Right lobe of liver (tissue), 6 donors: ENCODE measurements around the gene WDR83. TPM values are rescaled to one million over a fixed set of nuclear protein-coding genes. Genes with fewer than 3 reads are reported as not detected.

Experiments used
- ATAC-seq, 4 donors: fragments of 200-7000 bp; cut with Tn5 transposase; one replicate each; pipeline ENCODE4 v1.9.1; 2020; ENCODE audit warnings: mild to moderate bottlenecking in 4 of 4, moderate library complexity in 4 of 4
- DNase-seq, 3 donors: peaks; one replicate each; pipeline ENCODE4 v3.0.0-alpha.2; 2020
- H3K27ac ChIP-seq, 3 donors: fragments of 200-600 bp; one replicate each; pipeline ENCODE4 v1.8.0; 2022
- H3K27me3 ChIP-seq, 2 donors: fragments of 200-600 bp; one replicate each; pipeline ENCODE4 v1.8.0; 2022
- H3K36me3 ChIP-seq, 4 donors: fragments of 200-600 bp; sonication (generic) in 1 of 4; one replicate each; pipeline versions ENCODE4 v1.5.1 to v1.8.0; 2017 to 2022; ENCODE audit warnings: control low read depth in 1 of 4
- H3K4me1 ChIP-seq, 4 donors: fragments of 200-600 bp; sonication (generic) in 1 of 4; one replicate each; pipeline versions ENCODE4 v1.5.1 to v1.8.0; 2017 to 2022; ENCODE audit warnings: control low read depth in 1 of 4
- H3K4me3 ChIP-seq, 3 donors: fragments of 200-600 bp; one replicate each; pipeline ENCODE4 v1.8.0; 2022
- H3K9me3 ChIP-seq, 4 donors: fragments of 200-600 bp; sonication (generic) in 1 of 4; one replicate each; pipeline versions ENCODE4 v1.5.1 to v1.8.0; 2017 to 2022; ENCODE audit warnings: control low read depth in 1 of 4
- POLR2A ChIP-seq: fragments of 450-650 bp; IDR thresholded peaks from one replicate; pipeline ENCODE4 v1.6.1; 2017; ENCODE audit warnings: antibody characterized with exemption, mild to moderate bottlenecking
- WGBS: methylation state at CpG from one replicate; pipeline ENCODE4 v1.1.6; 2018; ENCODE audit warnings: low coverage, low lambda C conversion rate; ENCODE audit not compliant: insufficient coverage; ENCODE audit errors: missing lambda C conversion rate; 5-methylcytosine and 5-hydroxymethylcytosine counted together
- intact Hi-C, 2 donors: fragments of 100-400 bp; cut with DNase I; formaldehyde crosslinking; loops; one replicate each; pipeline versions ENCODE4 v1.11.2 to v1.14.1; 2022
- total RNA-seq, 6 experiments: library from RNA; depleted of rRNA in 2 of 6; stranded (reverse); fragments of >200 nt in 2 of 6; fragmentation: NEBNext Ultra II Directional in 3 of 6; extraction: Animal tissue kit (Norgen Biotek cat#: 25700) in 3 of 6; gene quantifications; one replicate each; pipeline versions ENCODE4 v1.1.0 to v1.2.4, GENCODE V29; 2016 to 2023
- TF ChIP-seq, protein P1 (sequence below), 4 donors: fragments of 200-600 bp in 3 of 4; fragments of 450-650 bp in 1 of 4; IDR thresholded peaks; one replicate each; pipeline versions ENCODE4 v1.5.1 to v1.8.0; 2016 to 2022; ENCODE audit warnings: antibody characterized with exemption in 4 of 4, mild to moderate bottlenecking in 2 of 4
- donor health status: DM: no; HTN: yes; CAD: no.
- donor health status: DM: no; HTN: no; CAD: no.
- donor health status: DM: no; HTN: no; CAD: no.
- donor health status: DM: no; HTN: yes; CAD: no.
- donor health status: DM: no; HTN: yes; CAD: no.

Gene WDR83
- total RNA-seq, 6 experiments from 2014 or later: 2.5 to 6.2 (median 4.2) TPM

DNA sequence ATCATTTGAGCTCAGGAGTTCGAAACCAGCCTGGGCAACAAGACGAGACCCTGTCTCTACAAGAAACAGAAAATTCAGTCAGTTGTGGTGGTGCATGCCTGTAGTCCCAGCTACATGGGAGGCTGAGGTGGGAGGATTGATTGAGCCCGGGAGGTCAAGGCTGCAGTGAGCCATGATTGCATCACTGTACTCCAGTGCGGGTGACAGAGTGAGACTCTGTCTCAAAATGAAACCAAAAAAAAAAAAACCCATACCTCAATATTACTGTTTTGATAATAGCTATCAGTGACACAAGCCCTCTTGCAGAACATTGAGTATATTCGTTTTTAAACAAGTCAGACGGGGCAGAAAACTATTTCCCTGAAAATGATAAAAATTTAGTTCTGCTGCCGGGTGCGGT, 39.6 kb upstream of the WDR83 start:
- H3K4me1 ChIP-seq: no peaks in the 10 kb centered on the region
- TF ChIP-seq, protein P1, sequence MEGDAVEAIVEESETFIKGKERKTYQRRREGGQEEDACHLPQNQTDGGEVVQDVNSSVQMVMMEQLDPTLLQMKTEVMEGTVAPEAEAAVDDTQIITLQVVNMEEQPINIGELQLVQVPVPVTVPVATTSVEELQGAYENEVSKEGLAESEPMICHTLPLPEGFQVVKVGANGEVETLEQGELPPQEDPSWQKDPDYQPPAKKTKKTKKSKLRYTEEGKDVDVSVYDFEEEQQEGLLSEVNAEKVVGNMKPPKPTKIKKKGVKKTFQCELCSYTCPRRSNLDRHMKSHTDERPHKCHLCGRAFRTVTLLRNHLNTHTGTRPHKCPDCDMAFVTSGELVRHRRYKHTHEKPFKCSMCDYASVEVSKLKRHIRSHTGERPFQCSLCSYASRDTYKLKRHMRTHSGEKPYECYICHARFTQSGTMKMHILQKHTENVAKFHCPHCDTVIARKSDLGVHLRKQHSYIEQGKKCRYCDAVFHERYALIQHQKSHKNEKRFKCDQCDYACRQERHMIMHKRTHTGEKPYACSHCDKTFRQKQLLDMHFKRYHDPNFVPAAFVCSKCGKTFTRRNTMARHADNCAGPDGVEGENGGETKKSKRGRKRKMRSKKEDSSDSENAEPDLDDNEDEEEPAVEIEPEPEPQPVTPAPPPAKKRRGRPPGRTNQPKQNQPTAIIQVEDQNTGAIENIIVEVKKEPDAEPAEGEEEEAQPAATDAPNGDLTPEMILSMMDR (IDR thresholded peaks at IDR 0.05): no peak
- TF ChIP-seq POLR2A: no peak
- intact Hi-C loops: no loop called here
- peaks cover 0 to 58% (median 47%) of the 10 kb centered on the region in 4 donors for H3K36me3 ChIP-seq
- no peak overlapping the region for H3K27ac ChIP-seq
- H3K9me3 ChIP-seq: peaks cover 5 to 24% (median 16%) of the 10 kb centered on the region in 4 donors
- ATAC-seq (no peak), DNase-seq (peak in 1 of 3 donors; percentile 1)
- no peak overlapping the region for H3K4me3 ChIP-seq
- H3K27me3 ChIP-seq: no peaks in the 10 kb centered on the region
- 96% methylated on average over 7 of the region's 8 CpGs for WGBS

DNA sequence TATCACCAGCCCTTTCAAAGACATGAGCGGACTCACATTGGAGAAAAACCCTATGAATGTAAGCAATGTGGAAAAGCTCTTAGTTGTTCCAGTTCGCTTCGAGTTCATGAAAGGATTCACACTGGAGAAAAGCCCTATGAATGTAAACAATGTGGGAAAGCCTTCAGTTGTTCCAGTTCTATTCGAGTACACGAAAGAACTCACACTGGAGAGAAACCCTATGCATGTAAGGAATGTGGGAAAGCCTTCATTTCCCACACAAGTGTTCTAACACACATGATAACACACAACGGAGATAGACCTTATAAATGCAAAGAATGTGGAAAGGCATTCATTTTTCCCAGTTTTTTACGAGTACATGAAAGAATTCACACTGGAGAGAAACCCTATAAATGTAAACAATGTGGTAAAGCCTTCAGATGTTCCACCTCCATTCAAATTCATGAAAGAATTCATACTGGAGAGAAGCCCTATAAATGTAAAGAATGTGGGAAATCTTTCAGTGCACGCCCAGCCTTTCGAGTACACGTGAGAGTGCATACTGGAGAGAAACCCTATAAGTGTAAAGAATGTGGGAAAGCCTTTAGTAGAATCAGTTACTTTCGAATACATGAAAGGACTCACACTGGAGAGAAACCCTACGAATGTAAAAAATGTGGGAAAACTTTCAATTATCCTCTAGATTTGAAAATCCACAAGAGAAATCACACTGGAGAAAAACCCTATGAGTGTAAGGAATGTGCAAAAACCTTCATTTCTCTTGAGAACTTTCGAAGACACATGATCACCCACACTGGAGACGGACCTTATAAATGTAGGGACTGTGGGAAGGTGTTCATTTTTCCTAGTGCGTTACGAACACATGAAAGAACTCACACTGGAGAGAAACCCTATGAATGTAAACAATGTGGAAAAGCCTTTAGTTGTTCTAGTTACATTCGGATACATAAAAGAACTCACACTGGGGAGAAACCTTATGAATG, 38.3 kb upstream of the WDR83 start:
- no peak for DNase-seq
- Histone ChIP-seq H3K36me3 (peaks cover 0 to 58% (median 47%) of the 10 kb centered on the region in 4 donors), H3K4me1 (no peaks in the 10 kb centered on the region), H3K27me3 (no peaks in the 10 kb centered on the region), H3K4me3 (no peak overlapping the region), H3K9me3 (peaks cover 5 to 24% (median 13%) of the 10 kb centered on the region in 4 donors), H3K27ac (no peak overlapping the region)
- ATAC-seq: no peak
- intact Hi-C loops: no loop called here
- WGBS: 98% methylated on average over 17 of the region's 17 CpGs
- TF ChIP-seq, protein P1 (IDR thresholded peaks at IDR 0.05): no peak
- TF ChIP-seq POLR2A: no peak

- Histone ChIP-seq H3K9me3 (peaks cover 5 to 24% (median 13%) of the 10 kb centered on the region in 4 donors), H3K4me3 (no peak overlapping the region), H3K27me3 (no peaks in the 10 kb centered on the region), H3K27ac (no peak overlapping the region), H3K36me3 (peaks cover 0 to 53% (median 46%) of the 10 kb centered on the region in 4 donors), H3K4me1 (no peaks in the 10 kb centered on the region)
- 94% methylated on average over 5 of the region's 7 CpGs for WGBS
- intact Hi-C loops: no loop called here
- DNase-seq (no peak), ATAC-seq (no peak)
- no peak for TF ChIP-seq POLR2A
- TF ChIP-seq, protein P1 (IDR thresholded peaks at IDR 0.05): no peak
These were observed 37.4 kb upstream of the WDR83 start for GRCh38 chr19:12629215-12629614.

- Histone ChIP-seq H3K36me3 (no peaks in the 10 kb centered on the region), H3K4me3 (no peak overlapping the region), H3K27ac (no peak overlapping the region), H3K9me3 (no peaks in the 10 kb centered on the region), H3K27me3 (no peaks in the 10 kb centered on the region), H3K4me1 (peaks cover 0 to 6% (median 0%) of the 10 kb centered on the region in 4 donors)
- TF ChIP-seq, protein P1 (IDR thresholded peaks at IDR 0.05): no peak
- no peak for TF ChIP-seq POLR2A
- intact Hi-C loops: no loop called here
- WGBS: 92% methylated on average over 13 of the region's 13 CpGs
- DNase-seq (peak in 1 of 3 donors; percentile 39), ATAC-seq (no peak)
These were observed 30.0 kb upstream of the WDR83 start for GRCh38 chr19:12636631-12637030.
